Heart right ventricle (tissue), 16 donors: ENCODE results near the gene KCNMA1. TPM values are rescaled to one million over a fixed set of nuclear protein-coding genes. Genes with fewer than 3 reads are reported as not detected.

Source experiments
- ATAC-seq, 8 donors: fragments of 200-7000 bp; cut with Tn5 transposase; one replicate each; pipeline ENCODE4 v1.9.1; 2020; ENCODE audit warnings: mild to moderate bottlenecking in 8 of 8, moderate library complexity in 8 of 8, moderate number of reproducible peaks in 1 of 8
- DNase-seq, 2 donors: peaks; one replicate each; pipeline ENCODE4 v3.0.0-alpha.2; 2020
- H3K27ac ChIP-seq, 10 donors: fragments of 200-600 bp; sonication (generic) in 2 of 10; one replicate each; pipeline versions ENCODE4 v1.5.0 to v1.8.0; 2020 to 2022; ENCODE audit warnings: mild to moderate bottlenecking in 3 of 10
- H3K27me3 ChIP-seq, 7 donors: fragments of 200-600 bp; one replicate each; pipeline ENCODE4 v1.8.0; 2021 to 2022; ENCODE audit warnings: mild to moderate bottlenecking in 2 of 7
- H3K36me3 ChIP-seq, 9 donors: fragments of 200-600 bp; sonication (generic) in 1 of 9; one replicate each; pipeline versions ENCODE4 v1.5.0 to v1.8.0; 2020 to 2022; ENCODE audit warnings: mild to moderate bottlenecking in 2 of 9
- H3K4me1 ChIP-seq, 9 donors: fragments of 200-600 bp; sonication (generic) in 1 of 9; one replicate each; pipeline versions ENCODE4 v1.5.0 to v1.8.0; 2020 to 2022; ENCODE audit warnings: mild to moderate bottlenecking in 4 of 9
- H3K4me3 ChIP-seq, 10 donors: fragments of 200-600 bp; sonication (generic) in 2 of 10; one replicate each; pipeline versions ENCODE4 v1.5.0 to v1.8.0; 2020 to 2022; ENCODE audit warnings: mild to moderate bottlenecking in 7 of 10, moderate library complexity in 2 of 10
- H3K9me3 ChIP-seq, 11 donors: fragments of 200-600 bp in 10 of 11; sonication (generic) in 2 of 11; one replicate each; pipeline versions ENCODE4 v1.5.0 to v1.8.0; 2013 to 2022; ENCODE audit warnings: mild to moderate bottlenecking in 2 of 11, control low read depth in 1 of 11, moderate library complexity in 1 of 11
- WGBS, 2 donors: extraction: QIAGEN DNeasy Blood & Tissue Kit; methylation state at CpG; one replicate each; pipeline ENCODE4 v1.1.7; 2013; ENCODE audit warnings: inconsistent platforms in 1 of 2; 5-methylcytosine and 5-hydroxymethylcytosine counted together
- intact Hi-C, 10 donors: fragments of 100-400 bp; cut with DNase I; formaldehyde crosslinking; loops; one replicate each; pipeline versions ENCODE4 v1.11.1 to v1.14.2; 2022
- polyA plus RNA-seq, 2 donors: library from polyadenylated mRNA; stranded (reverse); fragments of 200-250 nt; gene quantifications; one replicate each; pipeline ENCODE4 v1.2.3, GENCODE V29; 2013
- total RNA-seq, 10 donors: library from RNA; stranded (reverse); fragmentation: NEBNext Ultra II Directional in 3 of 10; extraction: Animal tissue kit (Norgen Biotek cat#: 25700) in 3 of 10; gene quantifications; one replicate each; pipeline versions ENCODE4 v1.2.1 to v1.2.4, GENCODE V29; 2021 to 2023
- TF ChIP-seq, protein P1 (sequence below), 9 donors: fragments of 200-600 bp; sonication (generic) in 2 of 9; IDR thresholded peaks; one replicate each; pipeline versions ENCODE4 v1.5.0 to v1.8.0; 2021 to 2022; ENCODE audit warnings: antibody characterized with exemption in 9 of 9, mild to moderate bottlenecking in 5 of 9, moderate library complexity in 1 of 9
- donor health status: Arrhythmogenic right ventricular cardiomyopathy.
- donor health status: ischemic (EF 13 %, LVEDD 7.1; RV severe dilation, severe dysfunction).
- donor health status: healthy with polysubstance abuse.
- donor health status: DM: no; HTN: yes; CAD: no.
- donor health status: DM: no; HTN: no; CAD: no.
- donor health status: ischemic (EF 25% LVEDD 6.9; RV normal size, moderate dysfunction).
- donor health status: ischemic (EF 25% LVEDD 5.7; RV mildly dilated, moderate dysfunction).
- donor health status: healthy.
- donor health status: DM: yes; HTN: yes; CAD: no.
- donor health status: Ischemic cardiomyopathy.
- donor health status: ischemic (EF 35%, LVEDD 5.7; RV mildly dilated, moderate dysfunction).
- donor health status: nonischemic (EF 11% LVEDD 7.7; RV severe dilation, severe dysfunction).
- donor health status: DM: yes; HTN: yes; CAD: no.
- donor health status: PGD.
- donor health status: ischemic (EF 29% LVEDD 5.4; RV normal size, mild dysfunction).
- donor health status: nonischemic (EF 23%, LVEDD 6.1; RV moderate dilation, normal function).

KCNMA1 gene
- total and polyA plus RNA-seq, 12 donors, result 0.59 to 5.3 (median 1.6) TPM

DNA sequence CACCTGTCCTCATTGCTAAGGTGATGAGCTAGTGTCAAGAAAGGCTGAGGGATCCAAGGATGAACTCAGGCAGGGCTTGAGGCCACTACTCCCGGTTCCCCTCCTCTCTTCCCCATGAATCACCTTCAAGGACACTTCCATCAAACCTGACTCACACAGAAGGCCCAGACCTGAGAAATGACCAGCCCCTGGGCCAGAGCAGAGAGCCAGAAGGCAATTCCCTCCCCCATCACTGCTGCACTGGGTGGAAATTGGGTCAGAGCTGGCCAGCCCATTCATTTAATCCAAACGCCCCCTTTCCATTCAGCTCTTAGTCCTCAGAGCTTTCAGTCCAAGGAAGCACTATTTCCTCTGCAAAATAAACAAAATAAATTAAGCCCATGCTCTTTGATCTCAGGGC, 182.0 kb downstream of the KCNMA1 start:
- ATAC-seq (no peak), DNase-seq (no peak)
- Histone ChIP-seq H3K4me1 (no peaks in the 10 kb centered on the region), H3K36me3 (no peaks in the 10 kb centered on the region), H3K4me3 (no peak overlapping the region), H3K27me3 (peaks cover 0 to 29% (median 0%) of the 10 kb centered on the region in 7 donors), H3K9me3 (no peaks in the 10 kb centered on the region), H3K27ac (no peak overlapping the region)
- TF ChIP-seq, protein P1, sequence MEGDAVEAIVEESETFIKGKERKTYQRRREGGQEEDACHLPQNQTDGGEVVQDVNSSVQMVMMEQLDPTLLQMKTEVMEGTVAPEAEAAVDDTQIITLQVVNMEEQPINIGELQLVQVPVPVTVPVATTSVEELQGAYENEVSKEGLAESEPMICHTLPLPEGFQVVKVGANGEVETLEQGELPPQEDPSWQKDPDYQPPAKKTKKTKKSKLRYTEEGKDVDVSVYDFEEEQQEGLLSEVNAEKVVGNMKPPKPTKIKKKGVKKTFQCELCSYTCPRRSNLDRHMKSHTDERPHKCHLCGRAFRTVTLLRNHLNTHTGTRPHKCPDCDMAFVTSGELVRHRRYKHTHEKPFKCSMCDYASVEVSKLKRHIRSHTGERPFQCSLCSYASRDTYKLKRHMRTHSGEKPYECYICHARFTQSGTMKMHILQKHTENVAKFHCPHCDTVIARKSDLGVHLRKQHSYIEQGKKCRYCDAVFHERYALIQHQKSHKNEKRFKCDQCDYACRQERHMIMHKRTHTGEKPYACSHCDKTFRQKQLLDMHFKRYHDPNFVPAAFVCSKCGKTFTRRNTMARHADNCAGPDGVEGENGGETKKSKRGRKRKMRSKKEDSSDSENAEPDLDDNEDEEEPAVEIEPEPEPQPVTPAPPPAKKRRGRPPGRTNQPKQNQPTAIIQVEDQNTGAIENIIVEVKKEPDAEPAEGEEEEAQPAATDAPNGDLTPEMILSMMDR (IDR thresholded peaks at IDR 0.05), result no peak
- intact Hi-C loops, result no loop called here
- 71 to 76% methylated on average over 2 of the region's 2 CpGs for WGBS, 2 donors

DNA sequence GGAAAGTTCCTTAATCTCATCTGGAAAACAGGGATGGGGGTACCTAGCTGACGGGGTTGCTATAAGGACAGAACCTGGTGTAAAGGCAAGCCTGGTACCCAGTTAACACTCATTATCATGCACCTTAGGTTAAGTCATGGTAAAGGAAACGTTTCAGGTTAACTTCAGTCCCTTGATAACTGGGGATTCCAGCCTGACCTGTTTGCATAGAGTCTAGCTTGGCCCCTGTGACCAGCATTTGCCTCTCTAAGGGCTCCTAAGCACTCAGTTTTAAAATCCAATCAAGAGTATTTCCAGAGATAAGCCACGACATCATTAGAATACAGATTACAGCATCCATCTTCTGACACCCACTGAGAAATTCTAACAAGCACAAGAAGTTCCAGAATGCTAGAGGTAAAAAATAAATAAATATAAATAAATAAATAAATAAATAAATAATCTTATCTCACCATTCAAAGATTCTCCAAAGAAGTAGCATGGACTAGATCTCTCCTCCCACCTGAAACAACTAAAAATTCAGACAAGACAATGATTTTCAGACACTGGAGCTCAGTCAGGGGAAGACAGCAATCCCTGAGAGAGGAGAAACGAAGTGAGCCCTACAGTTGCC, 184.6 kb downstream of the KCNMA1 start:
- Histone ChIP-seq H3K36me3 (no peaks in the 10 kb centered on the region), H3K27ac (no peak overlapping the region), H3K4me3 (no peak overlapping the region), H3K27me3 (peaks cover 0 to 25% (median 0%) of the 10 kb centered on the region in 7 donors), H3K4me1 (no peaks in the 10 kb centered on the region), H3K9me3 (no peaks in the 10 kb centered on the region)
- TF ChIP-seq, protein P1 (IDR thresholded peaks at IDR 0.05), result no peak
- intact Hi-C loops, result no loop called here
- 73 to 76% methylated on average over 4 of the region's 4 CpGs for WGBS, 2 donors
- DNase-seq (no peak), ATAC-seq (no peak)

DNA sequence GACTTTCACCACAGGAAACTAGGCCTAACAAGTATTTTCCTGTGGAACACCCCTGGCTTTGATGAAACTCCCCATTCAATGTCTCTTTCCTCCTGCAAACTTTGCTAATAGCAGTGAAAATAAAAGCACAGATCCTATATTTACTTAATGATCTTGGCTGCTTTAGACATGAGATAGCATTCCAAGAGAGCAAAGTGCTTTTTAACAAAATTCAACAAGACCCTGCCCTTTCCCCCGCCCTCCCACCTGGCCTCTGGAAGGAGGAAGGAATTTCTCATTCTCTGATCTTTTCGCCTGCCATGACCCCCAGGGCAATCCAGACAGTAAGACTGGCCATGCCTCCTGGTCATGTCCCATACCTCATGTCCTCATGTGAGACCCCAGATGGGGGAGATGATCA, 185.7 kb downstream of the KCNMA1 start:
- Histone ChIP-seq H3K4me1 (no peaks in the 10 kb centered on the region), H3K4me3 (no peak overlapping the region), H3K9me3 (no peaks in the 10 kb centered on the region), H3K36me3 (no peaks in the 10 kb centered on the region), H3K27ac (no peak overlapping the region), H3K27me3 (peaks cover 0 to 18% (median 0%) of the 10 kb centered on the region in 7 donors)
- WGBS, 2 donors, result 86 to 94% methylated on average over 2 of the region's 2 CpGs
- intact Hi-C loops, result no loop called here
- DNase-seq, result no peak
- no peak for ATAC-seq
- TF ChIP-seq, protein P1 (IDR thresholded peaks at IDR 0.05), result no peak

- TF ChIP-seq, protein P1 (IDR thresholded peaks at IDR 0.05), result no peak
- DNase-seq, result no peak
- no peaks in the 10 kb centered on the region for H3K4me1 ChIP-seq
- 70 to 80% methylated on average over 5 of the region's 5 CpGs for WGBS, 2 donors
- H3K27ac ChIP-seq, result no peak overlapping the region
- H3K27me3 ChIP-seq, result peaks cover 0 to 18% (median 7%) of the 10 kb centered on the region in 7 donors
- no peaks in the 10 kb centered on the region for H3K36me3 ChIP-seq
- H3K4me3 ChIP-seq, result no peak overlapping the region
- H3K9me3 ChIP-seq, result no peaks in the 10 kb centered on the region
- intact Hi-C loops, result loop anchor here in 1 of 10 donors (1.0 kb wide), 1 partner anchor 28 kb away; no protein-coding TSS in a partner anchor
- no peak for ATAC-seq
These were observed 189.4 kb downstream of the KCNMA1 start for GRCh38 chr10:77448226-77448625.
